GM12891 (cell line): ENCODE results near the gene NDUFS7.

Experiments used
- DNase-seq: peaks from one replicate; pipeline ENCODE4 v3.0.0; 2011; ENCODE audit warnings: low spot score; ENCODE audit not compliant: insufficient read length
- FAIRE-seq: peaks from 2 replicates; lab custom pipeline; 2011; peaks lifted over from hg19 to GRCh38; lab: Jason Lieb, UNC
- PAX5 ChIP-seq: IDR thresholded peaks from 2 replicates; pipeline ENCODE4 v1.6.1; 2011; ENCODE audit warnings: low read length, moderate library complexity, mild to moderate bottlenecking; ENCODE audit not compliant: insufficient read depth, severe bottlenecking
- POLR2A ChIP-seq: IDR thresholded peaks from 2 replicates; pipeline ENCODE4 v1.6.1; 2011; ENCODE audit warnings: low read depth, low read length, control low read depth
- POLR2AphosphoS5 ChIP-seq: IDR thresholded peaks from 2 replicates; pipeline ENCODE4 v1.6.1; 2011; ENCODE audit warnings: low read depth, low read length, control low read depth
- POU2F2 ChIP-seq: IDR thresholded peaks from 2 replicates; pipeline ENCODE4 v1.6.1; 2011; ENCODE audit warnings: low read depth, mild to moderate bottlenecking, control low read depth, low read length, moderate library complexity
- SPI1 ChIP-seq: IDR thresholded peaks from 2 replicates; pipeline ENCODE4 v1.6.1; 2011; ENCODE audit warnings: low read depth, low read length, control low read depth
- TAF1 ChIP-seq: IDR thresholded peaks from 2 replicates; pipeline ENCODE4 v1.6.1; 2011; ENCODE audit warnings: low read depth, low read length, control low read depth

The NDUFS7 gene

GRCh38 chr19:1355568-1356507 is 27.9 kb upstream of the NDUFS7 start:
- TF ChIP-seq POU2F2: no peak
- no peak for TF ChIP-seq TAF1
- no peak for TF ChIP-seq POLR2A
- TF ChIP-seq SPI1: no peak
- no peak for TF ChIP-seq POLR2AphosphoS5
- TF ChIP-seq PAX5: no peak
- FAIRE-seq (peak; percentile 66), DNase-seq (no peak)

GRCh38 chr19:1356508-1356865 is 27.2 kb upstream of the NDUFS7 start:
- no peak for DNase-seq
- TF ChIP-seq TAF1: no peak
- TF ChIP-seq SPI1: no peak
- TF ChIP-seq POLR2AphosphoS5: no peak
- no peak for TF ChIP-seq PAX5
- TF ChIP-seq POLR2A: no peak
- no peak for TF ChIP-seq POU2F2
- FAIRE-seq: no peak

GRCh38 chr19:1357531-1358109 is 26.1 kb upstream of the NDUFS7 start:
- FAIRE-seq: no peak

GRCh38 chr19:1360126-1360817 is 23.4 kb upstream of the NDUFS7 start:
- no peak for TF ChIP-seq TAF1
- TF ChIP-seq POLR2AphosphoS5: no peak
- TF ChIP-seq POU2F2: no peak
- TF ChIP-seq SPI1: no peak
- no peak for TF ChIP-seq POLR2A
- no peak for TF ChIP-seq PAX5
- DNase-seq (no peak), FAIRE-seq (no peak)

More at GRCh38 chr19:1357531-1358109, 26.1 kb upstream of the NDUFS7 start:
- DNase-seq: no peak
- no peak for TF ChIP-seq POLR2AphosphoS5
- TF ChIP-seq TAF1: no peak
- TF ChIP-seq POU2F2: no peak
- TF ChIP-seq PAX5: no peak
- TF ChIP-seq SPI1: no peak
- TF ChIP-seq POLR2A: no peak

- TF ChIP-seq SPI1 (peak; percentile 50), POLR2A (no peak)
- DNase-seq (no peak), FAIRE-seq (no peak)
Observed at GRCh38 chr19:1360818-1361461, 22.8 kb upstream of the NDUFS7 start.

GRCh38 chr19:1361601-1362386 is 21.9 kb upstream of the NDUFS7 start:
- DNase-seq: no peak

GRCh38 chr19:1362387-1363257 is 21.1 kb upstream of the NDUFS7 start:
- TF ChIP-seq POLR2A (no peak), PAX5 (no peak), POU2F2 (no peak), SPI1 (no peak), TAF1 (no peak), POLR2AphosphoS5 (no peak)
- DNase-seq (no peak), FAIRE-seq (no peak)

More at GRCh38 chr19:1361601-1362386, 21.9 kb upstream of the NDUFS7 start:
- FAIRE-seq: peak; percentile 66
- TF ChIP-seq POLR2AphosphoS5 (no peak), TAF1 (no peak), POLR2A (no peak), SPI1 (no peak), PAX5 (no peak), POU2F2 (no peak)

GRCh38 chr19:1363599-1363998 is 20.1 kb upstream of the NDUFS7 start:
- FAIRE-seq: no peak
- TF ChIP-seq POLR2AphosphoS5 (no peak), SPI1 (peak; percentile 54)
- DNase-seq: no peak
